HEK293T (cell line): ENCODE results near the gene LPIN1.

Experiments
- ARNT ChIP-seq: fragments of 450-650 bp; IDR thresholded peaks from 2 replicates; pipeline ENCODE4 v1.6.1; 2017; ENCODE audit warnings: mild to moderate bottlenecking
- BHLHE40 ChIP-seq: fragments of 450-650 bp; IDR thresholded peaks from 2 replicates; pipeline ENCODE4 v1.6.1; 2016; ENCODE audit warnings: mild to moderate bottlenecking, moderate library complexity, borderline replicate concordance
- CTBP1 ChIP-seq: fragments of 450-650 bp; IDR thresholded peaks from 2 replicates; pipeline ENCODE4 v1.6.1; 2016; ENCODE audit warnings: borderline replicate concordance
- FOXM1 ChIP-seq: fragments of 450-650 bp; IDR thresholded peaks from 2 replicates; pipeline ENCODE4 v1.6.1; 2017; ENCODE audit warnings: mild to moderate bottlenecking, borderline replicate concordance
- HDGF ChIP-seq: fragments of 450-650 bp; IDR thresholded peaks from 2 replicates; pipeline ENCODE4 v1.6.1; 2017; ENCODE audit warnings: antibody characterized with exemption, borderline replicate concordance
- LEF1 ChIP-seq: fragments of 450-650 bp; IDR thresholded peaks from 2 replicates; pipeline ENCODE4 v1.6.1; 2017; ENCODE audit warnings: mild to moderate bottlenecking, borderline replicate concordance
- NFRKB ChIP-seq: fragments of 450-650 bp; IDR thresholded peaks from 2 replicates; pipeline ENCODE4 v1.6.1; 2016; ENCODE audit warnings: mild to moderate bottlenecking, moderate library complexity
- SP1 ChIP-seq: fragments of 450-650 bp; IDR thresholded peaks from 2 replicates; pipeline ENCODE4 v1.6.1; 2017
- SUZ12 ChIP-seq: fragments of 450-650 bp; IDR thresholded peaks from 2 replicates; pipeline ENCODE4 v1.6.1; 2016; ENCODE audit warnings: mild to moderate bottlenecking
- TARDBP ChIP-seq: fragments of 450-650 bp; IDR thresholded peaks from 2 replicates; pipeline ENCODE4 v1.6.1; 2016
- ZNF384 ChIP-seq: fragments of 450-650 bp; IDR thresholded peaks from 2 replicates; pipeline ENCODE4 v1.6.1; 2016

DNA sequence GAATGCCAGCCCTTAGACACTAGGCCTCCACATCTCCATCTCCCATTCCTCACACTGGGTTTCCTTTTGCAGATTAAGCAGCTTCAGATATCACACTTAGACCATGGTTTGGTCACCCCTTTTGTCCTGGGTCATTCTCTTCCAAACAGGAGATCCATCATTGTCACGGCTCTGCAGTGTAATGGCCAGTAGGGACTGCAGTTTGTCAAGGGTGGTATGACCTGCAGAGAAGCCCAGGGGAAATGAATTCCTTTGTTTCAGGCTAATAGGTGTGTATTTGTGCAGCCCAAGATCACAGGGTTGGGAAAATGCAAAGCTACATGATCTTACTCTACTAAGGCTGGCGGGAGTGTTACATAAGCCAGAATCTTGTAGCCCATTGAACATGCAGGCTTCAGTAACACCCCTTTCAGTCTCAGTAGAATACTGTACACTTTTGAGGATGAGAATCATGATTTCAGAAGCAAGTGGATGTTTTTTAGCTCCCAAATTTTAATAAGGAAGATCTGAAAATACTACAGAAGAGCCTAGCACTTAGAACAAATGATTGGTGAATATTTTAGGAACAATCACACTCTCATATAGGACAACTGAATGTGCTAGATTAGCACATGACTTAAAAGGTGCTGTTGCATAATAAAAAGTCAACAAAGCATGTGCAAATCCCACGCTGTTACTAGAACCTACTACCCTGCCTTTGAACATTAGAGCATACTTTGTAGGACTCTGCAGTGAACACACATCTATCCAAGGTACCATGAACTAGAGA, 24.0 kb upstream of the LPIN1 start:
- TF ChIP-seq SUZ12 (no peak), TARDBP (no peak), CTBP1 (no peak), LEF1 (no peak), NFRKB (no peak), FOXM1 (no peak), SP1 (no peak), ARNT (no peak), ZNF384 (no peak), BHLHE40 (no peak), HDGF (no peak)
